TTC549 (cell line): ENCODE data around the gene ATXN7L1.
"Not testable (repeated sequence)": the region's sequence is repeated elsewhere in the genome, so short reads cannot be mapped to it uniquely, and the experiment has no call there.

Experiments
- FAIRE-seq: peaks from 2 replicates; lab custom pipeline; 2012; peaks lifted over from hg19 to GRCh38; lab: Jason Lieb, UNC

Gene ATXN7L1

DNA sequence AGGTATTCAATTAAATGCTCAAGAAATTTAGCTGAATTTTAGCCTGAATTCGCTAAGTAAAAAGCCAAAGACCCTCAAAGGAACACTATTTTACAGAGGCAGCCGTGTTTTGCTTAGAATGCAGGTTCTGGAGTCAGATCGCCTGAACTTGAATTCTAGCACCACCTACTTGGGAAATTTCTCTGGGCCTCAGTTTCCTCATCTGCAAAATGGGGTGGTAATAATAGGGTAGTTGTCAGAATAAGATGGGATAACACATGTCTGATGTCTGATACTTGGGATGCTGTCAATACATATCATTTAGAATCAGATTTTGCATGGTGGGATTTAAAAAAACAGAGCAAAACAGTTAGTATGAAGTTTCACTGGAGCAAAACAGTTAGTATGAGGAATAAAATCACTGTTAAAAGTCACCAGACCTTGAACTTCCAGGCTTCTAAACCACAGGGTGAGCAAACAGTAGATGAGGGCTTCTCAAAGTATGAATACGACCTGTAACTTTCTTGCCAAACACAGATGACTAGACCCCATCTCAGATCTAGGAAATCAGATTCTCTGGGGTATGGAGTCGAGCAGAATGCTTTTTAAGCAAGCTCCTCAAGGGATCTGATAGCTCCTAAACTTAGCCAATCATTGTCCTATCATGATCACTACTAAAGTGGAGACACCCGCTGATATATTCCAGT is 75.4 kb downstream of the ATXN7L1 start:
- no peak for FAIRE-seq

DNA sequence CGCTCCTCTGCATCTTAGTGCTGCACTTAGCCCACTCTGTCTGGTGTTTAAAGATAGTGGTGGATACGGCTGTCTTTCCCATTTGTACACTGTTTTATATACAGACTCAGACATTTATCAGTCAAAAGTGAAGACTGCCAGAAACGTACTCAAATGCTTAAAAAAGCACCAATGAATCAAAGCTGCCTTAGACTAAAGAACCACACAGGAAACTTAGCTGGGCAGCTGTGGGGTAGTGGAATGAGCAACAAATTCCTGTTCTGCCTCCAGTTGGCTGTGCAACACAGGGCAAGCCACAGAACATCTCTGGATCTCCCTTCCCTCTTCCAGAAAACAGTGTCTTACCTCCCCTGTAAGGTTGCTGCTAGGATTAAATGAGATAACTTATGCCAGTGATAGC is 76.0 kb downstream of the ATXN7L1 start:
- FAIRE-seq = no peak

DNA sequence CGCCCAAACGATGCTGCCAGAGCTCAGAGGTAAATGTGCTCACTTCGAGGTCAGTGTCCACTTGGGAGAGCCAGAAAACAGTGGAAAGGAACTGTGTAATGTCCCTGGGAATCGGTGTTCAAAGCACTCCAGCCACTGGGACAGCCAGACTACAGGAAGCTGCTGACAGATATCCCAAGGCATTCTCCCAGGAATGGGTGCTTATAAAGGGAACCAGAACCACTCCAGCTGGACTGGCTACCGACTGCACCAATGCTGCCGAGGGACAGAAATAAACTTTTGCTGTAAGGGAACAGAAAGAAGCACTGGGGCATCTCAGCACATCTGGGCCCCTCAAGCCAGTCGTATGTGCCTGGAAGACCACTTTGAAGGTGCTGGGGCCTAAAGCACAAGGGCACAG is 76.7 kb downstream of the ATXN7L1 start:
- no peak for FAIRE-seq

DNA sequence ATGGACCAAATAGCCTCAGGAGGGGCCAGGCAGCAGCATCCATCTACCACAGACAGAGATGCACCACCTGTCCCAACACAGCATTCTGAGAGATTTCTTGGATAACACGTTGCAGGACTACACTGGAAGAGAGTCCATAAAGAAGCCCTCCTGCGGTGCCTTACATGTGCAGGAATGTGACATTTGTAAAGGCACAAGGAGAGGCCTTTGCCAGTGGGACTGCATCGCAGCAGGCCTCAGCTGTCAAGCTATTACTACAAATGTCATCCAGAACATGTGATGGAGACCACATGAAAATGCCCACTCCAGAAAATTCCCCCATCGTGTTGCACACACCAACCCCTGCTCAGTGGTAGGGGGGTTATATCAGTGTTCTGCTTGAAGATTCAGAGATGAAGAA is 77.4 kb downstream of the ATXN7L1 start:
- no peak for FAIRE-seq

DNA sequence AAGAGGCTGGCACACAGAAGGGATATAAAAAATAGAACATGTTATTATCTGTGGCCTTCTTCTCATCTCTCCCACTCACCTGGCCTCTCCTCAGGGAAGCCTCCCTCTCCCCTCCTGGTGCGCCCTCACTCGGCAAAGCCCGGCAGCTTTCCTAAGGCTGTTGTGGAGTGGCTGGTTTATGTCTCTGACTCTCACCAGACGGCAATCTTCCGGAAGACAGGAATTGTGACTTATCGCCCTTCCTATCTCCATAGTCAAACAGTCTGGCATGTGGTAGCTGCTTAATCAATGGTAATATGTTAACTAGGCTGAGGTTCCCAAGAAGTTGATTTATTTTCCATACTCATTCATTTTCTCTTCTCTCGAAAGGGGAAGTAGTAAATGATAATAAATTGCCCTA is 78.7 kb downstream of the ATXN7L1 start:
- no peak for FAIRE-seq

DNA sequence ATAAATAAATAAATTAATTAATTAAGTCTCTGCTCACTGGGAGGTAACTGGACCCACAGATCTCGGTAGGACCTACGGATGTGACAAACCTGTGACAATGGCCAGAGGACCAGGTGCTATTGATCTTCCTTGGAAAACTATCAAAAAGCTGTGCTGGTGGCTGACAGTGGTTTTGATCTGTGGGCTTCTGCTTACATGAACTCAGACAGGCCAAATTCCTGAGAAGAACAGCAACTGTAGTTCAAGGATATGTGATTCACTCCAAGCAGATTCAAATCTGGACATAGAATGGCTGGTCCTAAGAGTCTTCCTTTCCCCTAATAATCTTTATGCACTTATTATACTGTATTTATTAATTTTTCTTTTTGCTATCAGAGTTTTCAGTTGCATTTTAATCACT is 80.0 kb downstream of the ATXN7L1 start:
- no peak for FAIRE-seq

DNA sequence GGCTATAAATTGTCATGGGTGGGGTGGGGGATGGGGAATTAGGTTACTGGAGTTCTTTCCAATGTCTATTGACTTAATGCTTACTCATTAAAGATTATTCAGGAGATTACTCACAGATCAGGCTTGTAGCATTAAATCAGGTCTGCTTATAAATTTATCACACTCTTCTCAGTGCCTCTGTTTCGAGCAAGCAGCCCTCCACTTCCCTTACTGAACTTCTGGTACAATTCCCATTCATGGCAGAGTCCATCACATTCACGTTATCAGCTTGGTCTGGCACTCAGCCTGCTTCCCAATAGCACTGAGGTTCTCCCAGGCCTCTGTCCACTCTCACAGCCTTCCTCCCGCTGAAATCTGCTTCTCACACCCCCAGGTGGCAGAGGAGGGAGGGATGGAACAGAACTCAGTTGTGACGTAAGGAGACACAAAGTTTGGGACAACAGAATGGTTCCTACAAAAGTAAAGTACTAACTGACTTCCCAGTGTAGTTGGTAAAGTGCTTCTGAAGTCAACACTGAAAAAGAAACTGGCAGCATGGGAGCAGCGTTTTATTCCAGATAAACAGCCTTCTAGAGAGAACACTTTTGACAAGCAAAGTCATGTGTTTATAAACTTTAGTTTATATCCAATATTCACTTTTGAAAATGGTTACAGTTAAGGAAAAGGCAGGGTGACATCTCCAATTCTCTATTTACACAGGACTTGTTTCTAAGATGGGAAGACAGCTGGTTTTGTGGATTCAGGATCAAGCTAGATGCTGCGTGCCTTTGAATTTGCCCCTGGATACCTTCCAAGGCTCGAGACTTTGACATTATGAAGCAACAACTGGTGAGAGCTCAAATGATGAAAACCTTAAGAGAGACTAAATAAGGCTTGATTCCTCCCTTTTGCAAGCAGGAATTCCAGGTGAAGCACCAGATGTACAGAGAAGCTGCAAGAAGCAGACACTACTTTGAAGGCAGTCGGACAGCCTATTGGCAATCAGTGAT is 81.4 kb downstream of the ATXN7L1 start:
- no peak for FAIRE-seq

DNA sequence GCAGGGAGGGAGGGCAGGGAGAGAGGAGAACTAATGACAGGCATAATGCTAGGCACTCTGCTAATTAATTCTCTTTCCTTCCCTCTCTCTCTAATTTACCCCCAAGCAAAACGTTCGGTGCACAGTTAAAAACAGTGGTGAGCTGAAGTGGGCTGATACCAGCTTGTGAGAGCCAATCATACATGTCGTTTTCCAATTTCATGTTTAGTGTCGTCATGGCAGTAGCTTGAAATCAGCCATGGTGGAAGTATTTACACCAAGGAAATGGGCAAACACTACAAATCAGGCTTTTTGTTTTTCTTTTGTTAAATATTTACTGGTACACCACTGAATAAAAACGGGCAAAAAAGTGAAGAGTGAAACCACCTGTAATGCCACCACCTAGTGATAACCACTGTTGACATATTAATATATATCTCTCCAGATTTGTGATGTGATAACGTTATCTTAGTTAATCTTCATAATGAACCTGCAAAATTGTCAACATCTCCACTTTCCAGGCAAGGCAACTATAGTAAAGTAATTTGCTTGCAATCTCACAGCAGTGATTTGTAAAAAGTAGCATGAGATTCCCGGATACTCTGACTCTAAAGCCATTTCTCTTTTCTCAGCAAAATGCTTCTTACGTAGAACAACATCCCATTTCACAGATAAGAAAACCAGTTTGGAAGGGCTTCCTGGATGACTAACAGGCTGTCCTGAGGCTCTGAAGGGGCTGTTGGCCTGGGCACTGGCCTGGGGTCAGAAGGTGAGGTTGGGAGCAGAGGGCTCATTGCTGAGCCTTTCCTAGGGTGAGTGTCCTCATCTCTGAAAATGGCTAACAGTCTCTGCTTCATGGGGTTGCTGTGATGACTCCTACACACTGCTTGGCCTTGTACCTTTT is 83.7 kb downstream of the ATXN7L1 start:
- FAIRE-seq = no peak

DNA sequence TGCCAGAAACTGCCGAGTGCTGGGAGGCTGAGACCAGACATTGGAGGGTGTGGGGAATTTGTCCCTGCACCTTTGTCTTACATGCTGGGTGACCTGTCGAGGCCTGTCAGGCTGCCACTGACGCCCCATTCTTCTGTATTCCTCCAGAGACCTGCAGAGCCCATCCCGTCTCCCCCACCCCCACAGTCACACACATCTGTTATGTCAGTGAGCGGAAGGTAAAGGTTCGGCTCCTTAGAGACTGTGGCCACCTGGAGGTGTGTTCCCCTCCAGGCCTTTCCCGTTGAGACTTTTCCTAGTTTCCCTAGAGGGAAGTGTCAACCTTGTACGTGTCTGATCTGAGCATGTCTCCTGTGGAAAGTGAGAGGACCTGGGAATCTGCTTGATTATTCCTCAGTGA is 84.5 kb downstream of the ATXN7L1 start:
- no peak for FAIRE-seq

DNA sequence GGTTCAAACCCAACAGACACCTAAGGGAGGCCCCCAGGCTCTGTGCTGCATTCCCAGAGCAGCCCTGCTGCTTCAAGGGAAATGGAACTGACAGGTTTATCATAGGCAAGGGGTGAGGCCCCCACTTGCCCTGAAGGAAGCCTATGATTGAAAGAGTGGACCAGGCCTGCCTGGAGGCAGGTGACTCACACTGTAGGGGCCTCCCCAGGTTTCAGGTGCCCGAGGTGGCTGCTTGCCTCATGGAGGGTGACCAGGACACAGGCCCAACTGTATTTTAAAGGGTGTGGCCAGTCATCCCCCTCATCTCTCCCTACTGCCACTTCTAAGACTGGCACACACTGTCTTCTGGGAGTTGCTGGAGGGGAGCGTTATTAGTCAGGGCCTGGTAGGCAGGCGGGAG is 85.4 kb downstream of the ATXN7L1 start:
- no peak for FAIRE-seq

DNA sequence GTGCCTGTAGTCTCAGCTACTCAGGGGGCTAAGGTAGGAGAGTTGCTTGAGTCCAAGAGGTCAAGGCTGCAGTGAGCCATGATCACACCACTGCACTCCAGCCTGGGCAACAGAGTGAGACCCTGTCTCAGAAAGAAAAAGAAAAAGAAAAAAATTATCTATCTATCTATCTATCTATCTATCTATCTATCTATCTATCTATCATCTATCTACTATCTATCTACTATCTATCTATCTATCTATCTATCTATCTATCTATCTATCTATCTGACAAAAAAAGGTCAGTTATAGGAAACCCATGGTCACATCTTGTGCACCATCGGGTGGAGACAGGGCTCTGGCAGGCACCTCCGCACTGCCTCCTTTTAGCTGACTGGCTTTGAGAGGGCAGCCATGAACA is 85.9 kb downstream of the ATXN7L1 start:
- FAIRE-seq = not testable (repeated sequence)

DNA sequence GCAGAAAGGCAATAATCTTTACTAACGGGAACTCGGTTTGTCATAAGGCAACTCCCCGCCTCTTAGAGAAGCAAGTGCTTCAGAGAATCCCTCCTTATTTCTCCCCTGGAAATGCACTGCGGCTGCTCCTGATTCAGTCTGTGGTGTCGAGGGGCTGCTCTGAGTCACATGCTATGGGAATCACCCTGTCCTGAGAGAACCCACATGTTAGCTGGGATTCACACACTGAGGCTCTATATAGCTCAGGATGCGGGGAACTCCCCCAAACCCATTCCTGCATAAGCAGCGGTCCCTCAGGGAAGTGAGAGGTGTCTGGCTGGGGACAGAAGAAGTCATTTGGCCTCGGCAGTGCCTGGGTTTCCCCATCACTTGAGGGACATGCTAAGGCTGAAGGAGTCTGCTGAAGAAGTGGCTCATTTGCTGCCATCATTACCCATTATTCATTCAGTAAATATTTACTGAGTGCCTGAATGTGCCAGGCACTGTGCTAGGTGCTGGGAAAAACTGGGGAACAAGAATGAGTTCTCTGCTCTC is 87.5 kb downstream of the ATXN7L1 start:
- no peak for FAIRE-seq

DNA sequence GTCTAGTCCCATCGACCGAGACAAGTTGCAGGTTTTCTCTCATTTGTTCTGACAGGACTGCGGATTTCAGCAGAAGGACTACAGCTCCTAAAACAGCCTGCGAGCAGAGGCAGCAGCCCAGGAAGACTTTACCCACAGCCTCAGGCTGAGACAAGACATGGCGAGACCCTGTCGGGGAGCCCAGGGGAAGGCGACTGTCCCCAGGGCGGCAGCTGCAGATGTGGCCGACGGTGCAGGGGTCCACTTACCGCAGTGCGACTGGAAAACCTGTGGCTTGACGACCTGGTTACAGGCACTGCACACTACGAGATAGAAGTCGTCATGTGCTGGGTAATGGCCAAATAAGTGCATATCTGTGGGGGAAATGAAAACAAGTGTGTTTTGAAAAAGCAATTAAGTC is 88.0 kb downstream of the ATXN7L1 start:
- FAIRE-seq = no peak

DNA sequence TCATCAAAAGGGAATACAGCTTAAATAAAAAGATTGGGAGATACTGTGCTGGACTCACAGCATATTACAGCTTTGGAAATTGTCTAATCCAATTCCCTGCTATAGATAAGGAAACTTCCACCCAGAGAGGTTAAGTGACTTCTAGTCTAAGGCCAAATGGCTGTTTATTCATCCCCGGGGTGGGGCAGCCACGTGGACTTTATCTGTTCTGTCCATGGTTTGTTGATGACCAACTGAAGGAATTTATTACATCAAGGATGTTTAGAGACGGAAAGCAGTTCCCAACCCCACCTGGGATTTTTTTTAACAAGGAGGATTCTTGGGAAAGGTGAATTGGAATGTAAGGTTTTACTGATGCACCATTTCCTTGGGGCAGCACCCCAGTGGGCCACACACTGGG is 88.6 kb downstream of the ATXN7L1 start:
- no peak for FAIRE-seq

DNA sequence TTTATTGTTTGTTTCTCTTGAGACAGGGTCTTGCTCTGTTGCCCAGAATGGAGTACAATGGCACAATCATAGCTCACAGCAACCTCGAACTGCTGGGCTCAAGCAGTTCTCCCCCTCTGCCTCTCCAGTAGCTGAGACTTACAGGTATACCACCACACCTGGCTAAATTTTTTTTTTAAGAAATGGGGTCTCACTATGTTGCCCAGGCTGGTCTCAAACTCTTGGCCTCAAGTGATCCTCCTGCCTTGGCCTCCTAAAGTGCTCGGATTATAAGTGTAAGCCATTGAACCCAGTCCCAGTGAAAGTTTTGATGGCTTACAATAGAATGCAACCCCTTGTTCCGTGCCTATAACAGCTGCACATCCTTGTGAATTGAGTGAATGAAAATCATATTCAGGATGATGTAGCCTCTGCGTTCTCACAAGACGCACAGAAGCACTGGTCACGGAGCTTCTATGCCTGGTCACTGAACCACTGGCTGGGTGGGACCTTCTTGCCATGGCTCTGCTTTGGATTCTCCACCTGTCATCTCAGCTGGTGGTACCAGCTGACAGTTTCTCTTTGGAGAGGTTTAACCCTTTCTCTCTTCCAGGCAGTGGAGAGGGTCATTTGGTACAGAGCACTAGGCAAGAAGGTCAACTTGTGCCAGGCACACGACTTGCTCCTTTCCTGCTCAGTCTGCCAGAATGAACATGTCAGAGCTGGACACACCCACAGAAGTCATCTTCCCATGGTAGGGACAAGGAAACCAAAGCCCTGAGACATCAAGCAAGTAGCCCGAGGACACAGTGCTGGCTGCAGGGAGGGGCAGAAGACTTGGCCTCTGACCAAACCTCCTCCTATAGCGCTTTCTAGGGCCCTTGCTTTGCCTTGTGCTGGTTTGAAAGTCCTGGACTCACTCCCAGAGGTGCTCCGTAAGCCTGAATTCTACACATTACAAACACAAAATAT is 89.6 kb downstream of the ATXN7L1 start:
- FAIRE-seq = no peak

DNA sequence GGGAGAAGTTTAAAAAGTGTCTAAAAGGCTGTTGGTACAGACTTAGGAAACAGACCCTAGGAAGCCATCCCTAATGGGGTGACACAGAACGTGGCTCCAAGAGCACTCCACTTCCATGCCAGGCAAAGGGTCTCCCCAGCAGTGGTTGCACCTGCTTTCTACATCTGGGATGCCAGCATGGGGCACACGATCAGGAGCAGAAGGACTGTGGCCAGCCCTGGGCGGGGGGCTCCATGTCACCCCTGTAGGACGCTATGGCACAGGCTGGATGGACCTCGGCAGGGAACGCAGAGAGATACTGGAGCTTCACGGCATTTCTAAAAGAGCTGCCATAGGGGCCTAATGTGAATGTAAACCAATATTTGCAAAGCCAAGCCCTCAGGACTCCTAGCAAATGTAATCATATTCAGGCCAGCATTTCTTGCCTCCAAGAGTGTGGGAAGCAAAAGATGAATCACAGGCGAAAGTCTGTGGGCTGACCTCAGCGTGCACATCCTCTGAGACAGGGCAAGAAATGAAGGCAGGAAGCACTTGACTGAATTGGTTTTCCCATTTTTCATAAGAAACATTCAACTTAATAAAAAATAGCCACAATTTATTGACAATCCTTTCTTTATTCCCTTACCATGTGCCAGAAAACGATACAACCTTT is 93.9 kb downstream of the ATXN7L1 start:
- no peak for FAIRE-seq

DNA sequence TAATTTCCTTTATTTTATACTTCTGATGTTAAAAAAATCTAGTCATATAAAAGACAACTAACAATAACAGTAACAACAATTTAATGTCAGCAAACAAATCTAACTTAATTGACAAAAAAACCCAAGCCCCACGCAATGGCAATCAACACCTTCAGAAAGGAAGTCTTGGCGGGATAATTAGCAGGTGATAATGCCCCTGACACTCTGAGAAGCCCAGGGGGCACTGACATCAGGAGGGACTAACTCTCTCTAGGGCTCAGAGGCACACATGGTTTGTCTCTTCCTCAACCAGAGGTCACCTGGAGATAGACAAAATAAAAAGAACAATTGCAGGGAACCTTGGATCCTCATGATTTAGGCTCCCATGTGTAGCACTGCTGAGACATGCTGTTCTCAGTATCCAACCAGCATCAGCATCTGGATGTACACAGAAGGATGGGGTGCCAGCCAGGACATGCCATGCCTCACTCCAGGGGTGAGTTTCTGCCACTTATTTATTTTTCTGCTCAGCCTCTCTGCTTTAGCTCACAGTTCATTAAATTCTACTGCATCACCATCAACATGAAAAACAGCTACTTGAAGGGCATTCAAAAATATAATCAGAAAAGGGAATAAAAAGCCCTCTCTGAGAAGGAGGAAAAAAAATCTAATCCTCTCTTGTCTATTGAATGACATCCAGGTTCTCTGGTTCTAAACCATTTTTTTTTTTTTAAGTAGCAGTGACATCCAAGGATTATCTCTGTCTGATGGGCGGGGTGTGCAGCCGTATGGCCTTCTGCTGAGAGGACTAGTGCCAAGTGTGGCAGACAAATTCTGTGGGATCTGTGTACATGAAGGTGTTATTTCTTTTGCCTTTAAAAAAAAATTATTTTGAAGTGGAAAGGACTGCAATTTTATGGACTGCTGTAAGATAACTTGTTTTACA is 96.3 kb downstream of the ATXN7L1 start:
- FAIRE-seq = no peak

DNA sequence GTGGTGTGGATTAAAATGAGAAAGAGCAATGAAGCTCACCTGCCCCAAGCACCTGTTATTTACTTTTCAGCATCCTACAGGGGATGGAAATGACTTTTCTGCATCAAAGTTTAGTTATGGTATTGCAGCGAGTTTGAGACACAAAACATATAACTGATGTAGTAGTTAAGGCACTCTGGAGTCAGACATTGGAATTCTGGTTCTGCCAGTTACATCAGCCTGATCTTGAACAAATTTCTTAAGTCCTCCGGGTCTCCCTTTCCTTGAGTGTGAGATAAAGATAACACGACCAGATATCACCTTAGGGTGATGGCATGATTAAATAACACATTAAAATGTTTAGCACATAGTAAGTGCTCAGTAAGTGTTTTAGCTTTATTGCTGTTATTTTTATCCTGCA is 97.4 kb downstream of the ATXN7L1 start:
- FAIRE-seq = no peak
